Measurements from ENCODE around the gene GSTT4.
"Not testable (repeated sequence)": the region's sequence is repeated elsewhere in the genome, so short reads cannot be mapped to it uniquely, and the experiment has no call there.

Gene GSTT4

DNA sequence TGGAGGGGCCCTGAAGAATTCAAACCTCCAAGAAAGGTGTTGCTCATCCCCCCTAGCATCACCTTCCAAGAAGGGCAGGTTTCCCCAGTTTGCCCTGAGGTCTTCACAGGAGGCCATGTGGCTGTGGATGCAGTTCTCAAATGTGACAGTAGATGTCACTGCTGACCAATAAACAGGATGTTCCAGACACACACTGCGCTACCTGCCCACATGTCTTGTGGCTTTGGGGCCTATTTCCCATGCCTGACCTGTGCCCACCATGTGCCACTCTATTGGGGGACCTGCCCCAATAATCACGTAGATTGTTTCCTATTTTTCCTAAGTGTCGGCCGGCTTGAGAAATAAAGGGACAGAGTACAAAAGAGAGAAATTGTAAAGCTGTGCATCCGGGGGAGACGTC, 20.8 kb downstream of the GSTT4 start:
- peak in 1 of 2 donors; percentile 9 for DNase-seq

DNA sequence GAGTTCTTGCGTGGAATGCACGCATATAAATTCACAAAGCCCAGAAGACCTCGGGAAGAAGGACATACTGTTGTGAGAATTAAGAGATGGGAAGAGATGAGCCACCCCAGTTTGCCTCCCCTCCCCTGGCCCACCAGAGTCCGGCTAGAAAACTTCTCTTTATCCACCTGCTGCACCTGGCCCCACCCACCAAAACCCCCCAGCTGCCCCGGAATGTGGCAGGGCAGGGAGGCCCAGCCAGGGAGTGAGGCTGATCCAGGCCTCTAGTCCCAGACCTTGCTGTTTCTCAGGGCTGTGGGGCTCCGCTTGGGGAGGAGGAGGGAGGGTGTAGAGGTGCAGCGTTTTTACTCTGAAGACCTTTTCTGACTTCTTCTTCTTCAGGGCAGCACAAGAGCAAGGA, 24.7 kb downstream of the GSTT4 start:
- DNase-seq: not testable (repeated sequence)

DNA sequence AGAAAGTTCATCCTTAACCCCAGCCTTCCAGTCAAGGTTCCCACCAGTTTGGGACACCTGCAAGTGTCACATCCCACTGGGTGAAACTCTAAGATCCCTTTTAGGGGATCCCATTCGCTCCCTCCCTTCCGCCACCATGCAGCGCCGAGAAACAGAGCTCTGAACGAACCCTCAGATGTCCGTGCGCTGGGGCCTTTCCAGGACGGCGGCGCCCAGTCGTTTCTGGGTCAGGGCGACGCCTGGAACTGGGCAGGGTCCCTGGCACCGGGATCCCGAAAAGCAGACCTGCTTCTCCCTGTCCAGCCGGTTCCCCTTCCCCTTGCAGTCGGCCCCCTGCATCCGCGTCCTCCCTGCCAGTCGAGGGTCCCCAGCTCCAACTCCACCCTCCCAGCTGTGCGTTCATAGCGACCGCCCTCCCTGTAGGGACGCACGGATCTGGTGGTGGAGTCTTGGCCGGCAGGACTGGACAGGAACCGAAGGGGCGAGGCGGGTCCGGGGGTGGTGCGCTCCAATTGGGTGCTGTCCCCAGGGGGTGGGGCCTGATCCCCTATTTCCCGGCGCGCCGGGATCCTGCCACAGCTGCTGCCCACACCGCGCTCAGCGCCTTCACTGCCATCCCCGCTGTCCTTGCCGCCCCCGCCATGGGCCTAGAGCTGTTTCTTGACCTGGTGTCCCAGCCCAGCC, 25.6 kb downstream of the GSTT4 start, which contains the start of gene GSTT2:
GSTT2 (plus strand) TSS at position 578 of the 684 bp plus-strand sequence.
- not testable (repeated sequence) for DNase-seq

DNA sequence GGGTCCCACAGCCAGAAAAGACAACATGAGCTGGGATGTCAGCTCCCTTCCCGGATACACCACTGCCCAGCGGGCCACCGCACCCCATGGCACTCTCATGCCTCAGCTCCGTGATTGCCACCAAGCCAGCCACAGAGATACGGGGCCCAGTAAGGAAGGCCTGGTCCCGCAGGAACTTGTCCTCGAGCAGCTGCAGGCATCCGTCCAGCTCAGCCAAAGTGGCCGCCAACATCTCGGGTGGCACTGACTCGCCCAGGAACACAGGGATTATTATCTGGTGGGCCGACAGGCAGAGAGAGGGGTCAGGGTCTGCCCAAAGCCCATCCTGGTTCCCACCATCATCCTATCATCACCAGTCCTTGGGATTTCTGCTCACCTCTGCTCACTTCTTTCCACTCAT, 27.9 kb downstream of the GSTT4 start:
- not testable (repeated sequence) for DNase-seq

DNA sequence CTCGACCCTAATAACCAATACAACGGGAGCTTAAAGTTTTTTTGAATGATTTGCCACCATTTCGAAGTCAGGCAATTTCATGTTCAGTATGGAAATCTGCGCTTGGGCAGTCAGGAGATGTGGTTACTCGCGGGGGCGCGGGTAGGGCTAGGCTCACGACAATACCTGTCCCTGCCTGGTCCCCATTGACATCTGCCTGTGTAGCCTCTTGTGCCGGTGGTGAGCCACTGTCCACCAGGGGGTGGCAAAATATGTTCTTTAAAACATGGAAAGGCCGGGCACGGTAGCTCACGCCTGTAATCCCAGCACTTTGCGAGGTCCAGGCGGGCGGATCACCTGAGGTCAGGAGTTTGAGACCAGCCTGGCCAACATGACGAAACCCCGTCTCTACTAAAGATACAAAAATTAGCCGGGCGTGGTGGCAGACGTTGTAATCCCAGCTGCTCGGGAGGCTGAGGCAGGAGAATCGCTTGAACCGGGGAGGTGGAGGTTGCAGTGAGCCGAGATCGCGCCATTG, 30.4 kb downstream of the GSTT4 start:
- not testable (repeated sequence) for DNase-seq

DNA sequence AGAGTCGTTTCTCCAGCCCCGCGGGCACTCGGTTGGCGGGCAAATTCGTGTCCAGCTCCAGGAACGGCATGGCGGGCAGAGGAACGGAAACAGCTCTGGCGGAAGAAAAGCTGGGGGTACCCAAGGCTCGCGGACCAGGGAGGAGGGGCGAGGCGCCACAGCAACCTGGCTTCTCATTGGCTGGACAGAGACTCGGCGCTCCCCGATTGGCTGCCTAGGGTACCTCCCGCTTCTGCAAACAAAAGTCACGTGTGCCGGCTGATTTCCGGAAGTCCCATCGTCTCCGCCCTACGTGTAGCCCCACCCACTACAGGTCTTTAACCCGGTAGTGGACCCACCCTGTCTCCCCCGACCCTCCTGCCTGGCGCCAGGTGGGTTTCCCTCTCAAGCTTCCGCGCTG, 30.9 kb downstream of the GSTT4 start, which contains the start of gene DDT:
DDT (minus strand) TSS at position 97 of the 400 bp plus-strand sequence; CDS start at position 70, 27 bp downstream.
- DNase-seq: not testable (repeated sequence)

DNA sequence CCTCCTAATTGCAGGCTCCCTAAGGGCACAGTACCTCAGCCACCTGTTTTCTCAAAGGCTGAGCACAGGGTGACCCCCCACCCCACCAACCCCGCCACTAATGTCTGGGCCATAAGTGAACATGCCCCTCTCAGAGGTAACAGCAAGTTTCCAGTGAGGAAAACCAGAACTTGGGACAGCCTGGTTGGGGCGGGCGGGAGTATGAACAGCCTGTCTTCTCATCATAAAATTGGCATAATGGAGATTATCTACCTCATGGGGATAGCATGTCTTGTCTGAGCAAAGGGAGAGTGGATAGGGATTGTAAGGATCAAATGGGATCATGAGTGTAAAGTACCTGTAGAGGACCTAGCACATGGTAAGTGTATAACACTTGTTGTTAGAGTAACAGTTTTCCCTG, 33.3 kb downstream of the GSTT4 start:
- not testable (repeated sequence) for DNase-seq

DNA sequence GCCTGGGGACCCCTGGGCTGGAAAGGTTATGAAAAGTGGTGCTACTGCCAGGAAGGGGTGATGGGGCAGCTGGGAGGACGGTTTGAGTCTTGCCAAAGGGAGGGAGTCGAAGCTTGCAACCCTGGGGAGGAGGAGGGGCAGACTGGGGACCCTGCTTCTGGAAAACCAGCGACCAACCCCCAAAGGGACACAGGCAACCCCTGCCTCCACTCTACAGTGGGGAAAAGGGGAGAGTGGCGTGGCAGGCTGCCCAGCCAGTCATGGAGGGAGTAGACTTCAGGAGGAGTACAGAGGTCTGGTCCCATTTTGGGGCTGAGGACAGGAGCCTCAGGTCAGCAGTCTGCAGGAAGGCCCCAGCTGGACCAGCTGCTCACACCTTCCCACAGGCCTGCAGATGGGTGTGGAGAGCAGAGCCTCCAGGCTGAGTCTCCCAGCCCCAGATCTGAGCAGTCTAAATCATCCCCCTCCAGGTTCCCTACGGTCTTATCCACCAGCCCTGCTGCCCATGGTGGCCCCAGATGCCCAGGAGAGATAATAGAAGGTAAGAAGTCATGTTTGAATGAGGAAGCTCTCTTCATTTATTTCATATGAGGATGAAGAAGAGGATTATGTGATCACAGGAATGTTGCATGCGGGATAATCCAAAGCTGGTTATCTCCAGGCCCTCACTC, 34.3 kb downstream of the GSTT4 start:
- no peak for DNase-seq

DNA sequence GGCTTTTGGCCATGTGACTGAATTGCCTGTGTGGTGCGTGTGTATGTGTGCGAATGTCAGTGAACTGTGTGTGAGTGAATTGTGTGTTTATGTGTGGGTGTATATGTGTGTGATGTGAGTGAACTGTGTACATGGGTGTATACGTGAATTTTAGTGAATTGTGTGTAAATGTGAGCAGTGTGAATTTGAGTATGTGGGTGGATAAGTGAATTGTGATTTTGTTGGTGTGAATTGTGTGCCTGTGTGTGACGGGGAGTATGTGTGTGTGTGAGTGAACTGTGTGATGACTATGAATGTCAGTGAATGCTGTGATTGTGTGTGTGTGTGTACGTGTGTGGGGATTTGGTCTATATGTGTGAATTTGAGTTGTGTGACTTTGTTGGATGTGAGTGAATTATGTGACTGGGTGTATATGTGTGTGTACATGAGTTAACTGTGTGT, 35.0 kb downstream of the GSTT4 start:
- DNase-seq: no peak

DNA sequence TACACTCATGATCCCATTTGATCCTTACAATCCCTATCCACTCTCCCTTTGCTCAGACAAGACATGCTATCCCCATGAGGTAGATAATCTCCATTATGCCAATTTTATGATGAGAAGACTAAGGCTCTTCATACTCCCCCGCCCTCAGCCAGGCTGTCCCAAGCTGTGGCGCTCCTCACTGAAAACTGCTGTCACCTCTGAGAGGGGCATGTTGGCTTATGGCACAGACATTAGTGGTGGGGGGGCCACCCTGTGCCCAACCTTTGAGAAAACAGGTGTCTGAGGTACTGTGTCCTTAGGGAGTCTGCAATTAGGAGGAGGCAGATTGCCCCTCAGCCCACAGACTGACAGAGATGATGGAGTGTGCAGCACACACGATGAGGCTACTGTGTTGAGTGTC, 36.2 kb downstream of the GSTT4 start:
- no peak for DNase-seq

DNA sequence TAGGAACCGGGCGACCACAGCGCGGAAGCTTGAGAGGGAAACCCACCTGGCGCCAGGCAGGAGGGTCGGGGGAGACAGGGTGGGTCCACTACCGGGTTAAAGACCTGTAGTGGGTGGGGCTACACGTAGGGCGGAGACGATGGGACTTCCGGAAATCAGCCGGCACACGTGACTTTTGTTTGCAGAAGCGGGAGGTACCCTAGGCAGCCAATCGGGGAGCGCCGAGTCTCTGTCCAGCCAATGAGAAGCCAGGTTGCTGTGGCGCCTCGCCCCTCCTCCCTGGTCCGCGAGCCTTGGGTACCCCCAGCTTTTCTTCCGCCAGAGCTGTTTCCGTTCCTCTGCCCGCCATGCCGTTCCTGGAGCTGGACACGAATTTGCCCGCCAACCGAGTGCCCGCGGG, 38.7 kb downstream of the GSTT4 start, which contains the start of gene DDTL:
DDTL (plus strand) TSS at position 321 of the 400 bp plus-strand sequence; CDS start at position 348, 27 bp downstream.
- DNase-seq: not testable (repeated sequence)

DNA sequence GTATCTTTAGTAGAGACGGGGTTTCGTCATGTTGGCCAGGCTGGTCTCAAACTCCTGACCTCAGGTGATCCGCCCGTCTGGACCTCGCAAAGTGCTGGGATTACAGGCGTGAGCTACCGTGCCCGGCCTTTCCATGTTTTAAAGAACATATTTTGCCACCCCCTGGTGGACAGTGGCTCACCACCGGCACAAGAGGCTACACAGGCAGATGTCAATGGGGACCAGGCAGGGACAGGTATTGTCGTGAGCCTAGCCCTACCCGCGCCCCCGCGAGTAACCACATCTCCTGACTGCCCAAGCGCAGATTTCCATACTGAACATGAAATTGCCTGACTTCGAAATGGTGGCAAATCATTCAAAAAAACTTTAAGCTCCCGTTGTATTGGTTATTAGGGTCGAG, 39.2 kb downstream of the GSTT4 start:
- DNase-seq: not testable (repeated sequence)

DNA sequence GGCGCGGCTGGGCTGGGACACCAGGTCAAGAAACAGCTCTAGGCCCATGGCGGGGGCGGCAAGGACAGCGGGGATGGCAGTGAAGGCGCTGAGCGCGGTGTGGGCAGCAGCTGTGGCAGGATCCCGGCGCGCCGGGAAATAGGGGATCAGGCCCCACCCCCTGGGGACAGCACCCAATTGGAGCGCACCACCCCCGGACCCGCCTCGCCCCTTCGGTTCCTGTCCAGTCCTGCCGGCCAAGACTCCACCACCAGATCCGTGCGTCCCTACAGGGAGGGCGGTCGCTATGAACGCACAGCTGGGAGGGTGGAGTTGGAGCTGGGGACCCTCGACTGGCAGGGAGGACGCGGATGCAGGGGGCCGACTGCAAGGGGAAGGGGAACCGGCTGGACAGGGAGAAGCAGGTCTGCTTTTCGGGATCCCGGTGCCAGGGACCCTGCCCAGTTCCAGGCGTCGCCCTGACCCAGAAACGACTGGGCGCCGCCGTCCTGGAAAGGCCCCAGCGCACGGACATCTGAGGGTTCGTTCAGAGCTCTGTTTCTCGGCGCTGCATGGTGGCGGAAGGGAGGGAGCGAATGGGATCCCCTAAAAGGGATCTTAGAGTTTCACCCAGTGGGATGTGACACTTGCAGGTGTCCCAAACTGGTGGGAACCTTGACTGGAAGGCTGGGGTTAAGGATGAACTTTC, 44.0 kb downstream of the GSTT4 start, which contains the start of gene GSTT2B:
GSTT2B (minus strand) TSS at position 112 of the 688 bp plus-strand sequence; CDS start at position 48, 64 bp downstream.
- DNase-seq: not testable (repeated sequence)

DNA sequence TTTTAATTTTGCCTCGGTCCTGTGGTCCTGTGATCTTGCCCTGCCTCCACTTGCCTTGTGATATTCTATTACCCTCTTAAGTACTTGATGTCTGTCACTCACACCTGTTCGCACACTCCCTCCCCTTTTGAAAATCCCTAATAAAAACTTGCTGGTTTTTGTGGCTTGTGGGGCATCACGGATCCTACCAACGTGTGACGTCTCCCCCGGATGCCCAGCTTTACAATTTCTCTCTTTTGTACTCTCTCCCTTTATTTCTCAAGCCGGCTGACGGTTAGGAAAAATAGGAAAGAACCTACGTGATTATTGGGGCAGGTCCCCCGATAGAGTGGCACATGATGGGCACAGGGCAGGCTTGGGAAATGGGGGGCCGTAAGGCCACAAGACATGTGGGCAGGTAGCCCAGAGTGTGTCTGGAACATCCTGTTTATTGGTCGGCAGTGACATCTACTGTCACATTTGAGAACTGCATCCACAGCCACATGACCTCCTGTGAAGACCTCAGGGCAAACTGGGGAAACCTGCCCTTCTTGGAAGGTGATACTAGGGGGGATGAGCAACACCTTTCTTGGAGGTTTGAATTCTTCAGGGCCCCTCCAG, 48.9 kb downstream of the GSTT4 start:
- DNase-seq: peak; percentile 28 to 58

DNA sequence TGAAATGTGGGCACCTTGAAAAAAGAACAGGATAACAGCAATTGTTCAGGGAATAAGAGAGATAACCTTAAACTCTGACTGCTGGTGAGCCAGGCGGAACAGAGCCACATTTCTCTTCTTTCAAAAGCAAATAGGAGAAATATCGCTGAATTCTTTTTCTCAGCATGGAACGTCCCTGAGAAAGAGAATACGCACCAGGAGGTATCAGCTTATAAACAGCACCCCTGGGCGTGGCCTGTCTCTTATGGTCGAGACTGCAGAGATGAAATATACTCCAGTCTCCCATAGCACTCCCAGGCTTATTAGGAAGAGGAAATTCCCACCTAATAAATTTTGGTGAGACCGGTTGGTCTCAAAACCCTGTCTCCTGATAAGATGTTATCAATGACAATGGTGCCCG, 49.4 kb downstream of the GSTT4 start:
- not testable (repeated sequence) for DNase-seq

DNA sequence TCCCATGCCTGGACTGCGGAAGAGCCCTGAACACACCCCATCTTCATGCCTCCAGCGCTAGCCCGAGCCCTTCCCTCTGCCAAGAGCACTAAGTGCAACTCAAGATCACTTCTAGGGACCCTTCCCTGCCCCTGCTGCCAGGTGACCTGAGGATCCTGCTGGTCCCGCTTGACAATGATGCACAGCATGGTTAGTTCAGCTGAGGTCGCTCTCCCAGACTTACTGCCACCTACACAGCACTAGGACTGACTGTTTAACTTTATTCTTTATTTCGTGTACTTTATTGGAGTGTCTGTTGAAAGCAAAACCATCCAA, 50.3 kb downstream of the GSTT4 start:
- DNase-seq: not testable (repeated sequence)

DNA sequence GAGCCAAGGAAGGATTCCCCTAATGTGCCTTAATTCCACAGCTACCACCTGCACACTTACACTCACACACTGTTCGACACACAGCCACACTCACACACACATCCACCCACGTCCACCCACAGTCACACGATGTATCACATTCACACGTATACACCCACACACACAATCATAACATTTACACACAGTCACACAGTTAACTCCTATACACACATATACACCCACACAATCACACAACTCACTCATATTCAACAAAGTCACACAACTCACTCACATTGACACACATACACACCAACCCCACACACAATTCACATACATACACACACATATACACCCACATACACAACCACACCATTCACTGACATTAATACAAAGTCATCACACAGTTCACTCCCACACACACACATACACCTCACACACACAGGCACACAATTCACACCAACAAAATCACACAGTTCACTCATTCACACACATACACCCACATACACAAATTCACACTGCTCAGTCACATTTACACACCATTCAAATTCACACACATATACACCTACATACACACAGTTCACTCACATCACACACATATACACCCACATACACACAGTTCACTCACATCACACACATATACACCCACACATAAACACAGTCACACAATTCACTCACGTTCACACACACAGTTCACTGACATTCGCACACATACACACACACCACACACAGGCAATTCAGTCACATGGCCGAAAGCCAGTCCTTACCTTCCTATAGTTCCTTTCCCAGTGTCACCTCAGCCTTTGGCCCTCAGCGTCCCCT, 50.9 kb downstream of the GSTT4 start:
- DNase-seq: not testable (repeated sequence)

DNA sequence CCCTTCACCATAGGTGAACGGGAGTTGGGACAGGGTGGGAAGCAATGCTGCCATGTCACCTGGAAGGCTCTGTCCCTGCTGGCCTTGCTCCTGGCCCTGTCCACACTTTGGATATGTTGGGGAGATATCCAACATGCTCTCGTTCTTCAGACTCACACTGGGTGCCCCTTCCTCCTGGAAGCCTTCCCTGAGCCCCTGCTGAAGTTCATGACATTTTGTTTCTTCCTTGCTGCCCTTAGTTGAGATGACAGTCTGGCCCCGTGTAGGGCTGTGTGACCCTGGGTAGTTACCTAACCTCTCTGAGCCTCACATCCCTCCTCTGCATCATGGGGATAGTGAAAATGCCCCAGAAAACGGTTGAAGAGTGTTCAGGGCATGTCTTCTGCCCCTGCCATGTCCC, 51.8 kb downstream of the GSTT4 start:
- not testable (repeated sequence) for DNase-seq

DNA sequence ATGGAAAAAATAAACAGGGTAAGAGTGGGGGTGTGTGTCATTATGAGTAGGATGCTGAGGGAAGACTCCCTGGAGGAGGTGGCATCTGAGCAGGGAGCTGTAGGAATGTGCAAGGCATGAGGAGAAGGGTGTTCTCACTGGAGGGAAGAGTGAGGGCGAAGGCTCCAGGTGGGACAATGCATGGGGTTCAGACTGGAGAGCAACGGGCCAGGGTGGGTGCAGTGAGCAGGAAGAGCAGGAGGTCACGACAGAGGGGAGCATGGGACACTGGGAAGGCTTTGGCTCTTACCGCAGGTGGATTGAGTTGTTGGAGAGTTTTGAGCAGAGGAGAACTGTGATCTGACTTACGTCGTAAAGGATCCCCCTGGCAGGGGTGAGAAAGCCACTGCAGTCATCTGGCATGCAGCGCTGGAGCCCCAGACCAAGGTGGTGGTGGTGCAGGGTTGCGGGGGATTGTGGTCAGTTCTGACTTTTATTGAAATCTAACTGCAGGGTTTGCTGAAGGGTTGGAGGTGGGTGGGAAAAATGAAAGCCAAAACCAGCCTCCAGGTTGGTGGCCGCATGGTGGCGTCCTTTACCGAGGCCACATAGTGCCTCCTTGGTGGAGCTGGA, 52.4 kb downstream of the GSTT4 start:
- not testable (repeated sequence) for DNase-seq

DNA sequence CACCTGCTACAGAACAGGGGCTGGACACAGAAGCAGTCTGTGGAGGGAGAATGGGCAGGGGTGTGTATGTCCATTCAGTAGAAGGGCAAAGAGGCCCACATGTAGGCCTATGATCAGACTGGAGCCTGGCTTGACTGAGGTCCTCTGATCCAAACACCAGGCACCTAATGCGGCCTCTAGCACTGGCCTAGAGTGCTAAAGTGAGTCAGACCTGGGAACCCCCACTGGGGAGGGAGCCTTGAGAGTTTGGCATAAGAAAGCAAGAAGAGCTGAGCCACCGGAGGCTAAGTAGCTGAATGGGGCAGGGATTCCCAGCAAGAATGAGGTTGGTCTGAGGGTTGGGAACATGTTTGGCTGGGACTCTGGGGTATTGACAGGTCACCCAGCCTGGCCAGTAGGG, 53.9 kb downstream of the GSTT4 start:
- DNase-seq: not testable (repeated sequence)

DNA sequence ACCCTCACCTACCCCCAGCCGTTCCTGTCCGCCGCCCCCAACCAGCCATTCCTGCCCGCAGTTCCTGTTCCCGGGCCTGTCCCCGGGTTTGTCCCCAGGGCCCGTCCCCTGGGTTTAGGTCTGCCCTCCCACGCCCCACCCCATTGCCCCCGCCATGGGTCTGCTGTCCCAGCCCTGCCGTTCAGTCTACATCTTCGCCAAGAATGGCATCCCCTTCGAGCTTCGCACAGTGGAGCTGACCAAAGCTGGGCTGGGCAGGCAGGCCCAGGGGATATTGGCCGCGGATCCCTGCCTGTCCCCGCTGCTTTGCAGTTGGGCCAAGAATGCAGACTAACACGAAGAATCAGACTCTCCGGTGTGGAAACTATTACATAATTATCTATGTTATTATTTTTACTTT, 55.5 kb downstream of the GSTT4 start:
- DNase-seq: not testable (repeated sequence)
